CD4-positive, alpha-beta T cell treated with Interleukin-4 for 1 hour (primary cell): ENCODE measurements around the gene ZNF329.

Experiments
- DNase-seq, 2 donors: peaks; one replicate each; pipeline ENCODE4 v3.0.0-alpha.2; 2020 to 2022

ZNF329 gene

GRCh38 chr19:58118979-58119733 is 31.4 kb downstream of the ZNF329 start:
- DNase-seq: no peak

- no peak for DNase-seq
Observed at GRCh38 chr19:58117841-58118575, 32.6 kb downstream of the ZNF329 start.

GRCh38 chr19:58108546-58108817 is 42.1 kb downstream of the ZNF329 start:
- no peak for DNase-seq

- no peak for DNase-seq
Observed at GRCh38 chr19:58107778-58108545, 42.6 kb downstream of the ZNF329 start.

- no peak for DNase-seq
Observed at GRCh38 chr19:58098682-58098998, 51.9 kb downstream of the ZNF329 start.

- DNase-seq: peak; percentile 98 to 99
Observed at GRCh38 chr19:58097781-58098681, 52.6 kb downstream of the ZNF329 start, which contains the start of gene ZSCAN18. TSS of gene ZSCAN18 (minus strand) at chr19:58098231. CDS start at chr19:58090267, 7,964 bp downstream.

GRCh38 chr19:58097349-58097748 is 53.2 kb downstream of the ZNF329 start:
- no peak for DNase-seq

GRCh38 chr19:58096884-58097283 is 53.7 kb downstream of the ZNF329 start:
- no peak for DNase-seq

GRCh38 chr19:58095328-58095727 is 55.3 kb downstream of the ZNF329 start:
- DNase-seq: no peak

GRCh38 chr19:58093071-58093470 is 57.5 kb downstream of the ZNF329 start:
- DNase-seq: no peak

- no peak for DNase-seq
Observed at GRCh38 chr19:58091251-58091995, 59.2 kb downstream of the ZNF329 start.

- DNase-seq: no peak
Observed at GRCh38 chr19:58089846-58090245, 60.7 kb downstream of the ZNF329 start.

GRCh38 chr19:58088521-58089052 is 62.0 kb downstream of the ZNF329 start:
- no peak for DNase-seq

GRCh38 chr19:58086825-58087710 is 63.5 kb downstream of the ZNF329 start:
- no peak for DNase-seq

- DNase-seq: no peak
Observed at GRCh38 chr19:58085348-58085875, 65.2 kb downstream of the ZNF329 start.

- DNase-seq: no peak
Observed at GRCh38 chr19:58084596-58085347, 65.8 kb downstream of the ZNF329 start.

- no peak for DNase-seq
Observed at GRCh38 chr19:58083021-58083420, 67.6 kb downstream of the ZNF329 start.

- no peak for DNase-seq
Observed at GRCh38 chr19:58079792-58080191, 70.8 kb downstream of the ZNF329 start.
